DOHH2 (cell line): Measurements from ENCODE around the gene DSCAML1.

Source experiments
- H3F3A ChIP-seq: fragments of 200-600 bp; sonication (generic), shearing (Covaris generic); 2 replicates; pipeline ENCODE4 v1.6.0; 2016; ENCODE audit warnings: antibody characterized with exemption, mild to moderate bottlenecking; ENCODE audit not compliant: control insufficient read depth, insufficient read depth
- H3K27ac ChIP-seq: fragments of 200-600 bp; sonication (generic); 2 replicates; pipeline ENCODE4 v1.5.1; 2014; ENCODE audit warnings: low read depth, mild to moderate bottlenecking, low read length, moderate library complexity
- H3K27me3 ChIP-seq: fragments of 200-600 bp; sonication (generic); 2 replicates; pipeline ENCODE4 v1.6.1; 2014; ENCODE audit warnings: mild to moderate bottlenecking, low read length, mixed read lengths; ENCODE audit not compliant: control insufficient read depth
- H3K36me3 ChIP-seq: fragments of 200-600 bp; sonication (generic); 2 replicates; pipeline ENCODE4 v1.6.1; 2014; ENCODE audit warnings: mild to moderate bottlenecking, low read length, moderate library complexity, mixed read lengths; ENCODE audit not compliant: control insufficient read depth
- H3K4me1 ChIP-seq: fragments of 200-600 bp; sonication (generic); 2 replicates; pipeline ENCODE4 v1.6.1; 2014; ENCODE audit warnings: mild to moderate bottlenecking, low read length, mixed read lengths; ENCODE audit not compliant: control insufficient read depth
- H3K4me2 ChIP-seq: fragments of 200-600 bp; sonication (generic); 2 replicates; pipeline ENCODE4 v1.6.0; 2014; ENCODE audit warnings: mild to moderate bottlenecking, low read length, moderate library complexity
- H3K4me3 ChIP-seq: fragments of 200-600 bp; sonication (generic); 2 replicates; pipeline ENCODE4 v1.5.1; 2014; ENCODE audit warnings: mild to moderate bottlenecking, low read length, mixed read lengths
- H3K79me2 ChIP-seq: fragments of 200-600 bp; sonication (generic); 2 replicates; pipeline ENCODE4 v1.6.1; 2014; ENCODE audit warnings: mild to moderate bottlenecking, low read length, mixed read lengths; ENCODE audit not compliant: control insufficient read depth
- H3K9me2 ChIP-seq: fragments of 200-600 bp; sonication (generic); replicated peaks from 2 replicates; pipeline ENCODE4 v1.6.1; 2014; ENCODE audit warnings: mild to moderate bottlenecking, low read length, mixed read lengths; ENCODE audit not compliant: control insufficient read depth
- H3K9me3 ChIP-seq: fragments of 200-600 bp; sonication (generic); 2 replicates; pipeline ENCODE4 v1.6.1; 2014; ENCODE audit warnings: antibody characterized with exemption, low read length, mixed read lengths; ENCODE audit not compliant: control insufficient read depth, insufficient read depth
- H4K20me1 ChIP-seq: fragments of 200-600 bp; sonication (generic); 2 replicates; pipeline ENCODE4 v1.6.0; 2014; ENCODE audit warnings: low read depth, mild to moderate bottlenecking, antibody characterized with exemption, low read length, moderate library complexity; ENCODE audit not compliant: control insufficient read depth, insufficient read depth
- EZH2phosphoT487 ChIP-seq: fragments of 200-600 bp; sonication (generic); IDR thresholded peaks from 2 replicates; pipeline ENCODE4 v1.6.1; 2017; ENCODE audit warnings: borderline replicate concordance, mild to moderate bottlenecking, antibody characterized with exemption, low read length, moderate library complexity, mixed read lengths
- TF ChIP-seq, protein P1 (sequence below): fragments of 200-600 bp; sonication (generic); IDR thresholded peaks from one replicate; pipeline ENCODE4 v1.5.1; 2014; ENCODE audit warnings: antibody characterized with exemption, mild to moderate bottlenecking, low read depth, low read length; ENCODE audit not compliant: poor library complexity, severe bottlenecking

Gene DSCAML1

DNA sequence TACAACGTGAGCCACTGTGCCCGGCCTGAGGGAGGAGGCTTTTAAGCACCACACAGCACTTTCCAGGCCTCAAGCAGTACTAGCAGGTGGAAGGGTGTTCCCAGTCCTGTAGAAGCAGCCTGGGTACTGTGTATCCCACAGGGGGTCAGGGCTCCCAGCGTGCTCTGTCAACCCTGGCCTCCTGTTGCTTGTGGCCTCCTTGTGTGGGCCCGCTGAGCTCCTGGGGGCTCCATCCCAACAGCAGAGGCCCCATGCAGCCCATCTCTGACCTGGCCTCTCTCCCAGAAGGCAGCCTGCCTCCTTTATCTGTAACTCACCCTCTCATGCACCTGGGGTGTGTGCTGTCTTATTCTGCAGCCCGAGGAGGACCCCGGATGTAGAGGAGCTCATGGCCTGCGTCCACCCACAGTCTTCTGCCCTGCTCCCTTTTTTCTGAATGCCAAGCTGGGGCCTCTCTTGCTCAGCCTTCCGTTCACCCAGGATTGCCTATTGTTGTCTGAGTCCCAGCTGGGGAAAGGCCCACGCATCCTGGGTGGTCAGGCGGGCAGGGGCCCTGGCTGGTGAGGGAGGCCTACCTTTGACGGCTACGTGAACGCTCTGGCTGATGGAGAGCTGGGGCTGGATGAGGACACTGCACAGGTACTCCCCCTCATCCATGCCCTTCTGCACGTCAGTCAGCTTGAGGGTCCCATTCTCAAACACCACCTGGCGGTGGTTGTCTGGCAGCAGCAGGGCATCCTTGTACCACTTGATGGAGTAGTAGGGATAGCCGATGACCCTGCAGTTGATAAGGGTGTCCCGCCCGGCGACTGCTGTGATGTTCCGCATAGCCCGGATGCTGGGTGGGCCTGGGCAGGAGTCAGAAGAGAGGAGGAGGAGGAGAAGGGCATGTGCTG, 280.9 kb downstream of the DSCAML1 start:
- no peaks in the 10 kb centered on the region for H3K36me3 ChIP-seq
- no peaks in the 10 kb centered on the region for H4K20me1 ChIP-seq
- H3K79me2 ChIP-seq = no peaks in the 10 kb centered on the region
- no peaks in the 10 kb centered on the region for H3K9me2 ChIP-seq
- H3K9me3 ChIP-seq = no peaks in the 10 kb centered on the region
- no peaks in the 10 kb centered on the region for H3K4me1 ChIP-seq
- no peak overlapping the region for H3K27ac ChIP-seq
- H3K27me3 ChIP-seq = no peaks in the 10 kb centered on the region
- TF ChIP-seq, protein P1, sequence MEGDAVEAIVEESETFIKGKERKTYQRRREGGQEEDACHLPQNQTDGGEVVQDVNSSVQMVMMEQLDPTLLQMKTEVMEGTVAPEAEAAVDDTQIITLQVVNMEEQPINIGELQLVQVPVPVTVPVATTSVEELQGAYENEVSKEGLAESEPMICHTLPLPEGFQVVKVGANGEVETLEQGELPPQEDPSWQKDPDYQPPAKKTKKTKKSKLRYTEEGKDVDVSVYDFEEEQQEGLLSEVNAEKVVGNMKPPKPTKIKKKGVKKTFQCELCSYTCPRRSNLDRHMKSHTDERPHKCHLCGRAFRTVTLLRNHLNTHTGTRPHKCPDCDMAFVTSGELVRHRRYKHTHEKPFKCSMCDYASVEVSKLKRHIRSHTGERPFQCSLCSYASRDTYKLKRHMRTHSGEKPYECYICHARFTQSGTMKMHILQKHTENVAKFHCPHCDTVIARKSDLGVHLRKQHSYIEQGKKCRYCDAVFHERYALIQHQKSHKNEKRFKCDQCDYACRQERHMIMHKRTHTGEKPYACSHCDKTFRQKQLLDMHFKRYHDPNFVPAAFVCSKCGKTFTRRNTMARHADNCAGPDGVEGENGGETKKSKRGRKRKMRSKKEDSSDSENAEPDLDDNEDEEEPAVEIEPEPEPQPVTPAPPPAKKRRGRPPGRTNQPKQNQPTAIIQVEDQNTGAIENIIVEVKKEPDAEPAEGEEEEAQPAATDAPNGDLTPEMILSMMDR = no peak
- no peak for TF ChIP-seq EZH2phosphoT487
- no peaks in the 10 kb centered on the region for H3F3A ChIP-seq
- no peak overlapping the region for H3K4me3 ChIP-seq
- no peak overlapping the region for H3K4me2 ChIP-seq

DNA sequence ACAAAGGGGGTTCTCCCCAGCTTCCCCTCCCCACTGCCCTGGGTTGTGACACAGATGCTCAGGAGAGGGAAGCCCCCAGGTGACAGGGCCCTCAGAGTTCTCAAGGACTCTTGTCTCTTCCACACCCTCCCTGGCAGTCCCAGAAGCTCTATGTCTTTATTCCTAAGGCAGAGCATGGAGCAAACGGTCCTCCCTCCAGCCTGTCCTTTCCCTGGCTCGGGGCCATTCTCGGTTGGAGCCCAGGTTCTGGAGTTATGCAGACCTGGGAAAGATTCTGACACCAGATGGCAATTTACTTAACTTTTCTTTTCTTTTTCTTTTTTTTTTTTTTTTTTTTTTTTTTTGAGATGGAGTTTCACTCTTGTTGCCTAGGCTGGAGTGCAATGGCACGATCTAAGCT, 282.8 kb downstream of the DSCAML1 start:
- Histone ChIP-seq H3F3A (no peaks in the 10 kb centered on the region), H3K36me3 (no peaks in the 10 kb centered on the region)
- TF ChIP-seq EZH2phosphoT487 = no peak
- TF ChIP-seq, protein P1 = no peak

DNA sequence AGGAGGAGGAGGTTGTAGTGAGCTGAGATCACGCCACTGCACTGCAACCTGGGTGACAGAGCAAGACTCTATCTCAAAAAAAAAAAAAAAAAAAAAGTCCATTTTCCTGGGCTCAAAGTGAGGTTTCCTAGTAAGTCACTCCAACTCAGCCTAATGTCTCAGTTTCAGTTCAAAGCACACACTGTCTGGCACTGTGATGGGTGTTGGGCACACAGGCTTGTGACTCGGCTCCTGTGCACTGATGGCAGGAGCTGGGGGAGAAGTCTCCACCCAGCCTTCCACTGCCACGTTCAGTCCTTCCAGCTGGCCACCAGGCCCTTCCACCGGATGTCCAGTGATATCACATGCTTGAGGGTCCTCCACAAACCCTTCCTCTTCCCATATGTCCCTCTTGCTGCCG, 283.4 kb downstream of the DSCAML1 start:
- no peaks in the 10 kb centered on the region for H4K20me1 ChIP-seq
- no peaks in the 10 kb centered on the region for H3K36me3 ChIP-seq
- H3K79me2 ChIP-seq = no peaks in the 10 kb centered on the region
- no peak for TF ChIP-seq EZH2phosphoT487
- TF ChIP-seq, protein P1 = no peak
- no peak overlapping the region for H3K4me3 ChIP-seq
- H3K9me2 ChIP-seq = no peaks in the 10 kb centered on the region
- H3K4me1 ChIP-seq = no peaks in the 10 kb centered on the region
- H3F3A ChIP-seq = no peaks in the 10 kb centered on the region
- no peak overlapping the region for H3K4me2 ChIP-seq
- no peaks in the 10 kb centered on the region for H3K27me3 ChIP-seq
- H3K9me3 ChIP-seq = no peaks in the 10 kb centered on the region
- H3K27ac ChIP-seq = no peak overlapping the region

More for the DNA sequence above, 282.8 kb downstream of the DSCAML1 start:
- no peaks in the 10 kb centered on the region for H3K9me3 ChIP-seq
- H3K27me3 ChIP-seq = no peaks in the 10 kb centered on the region
- H3K4me2 ChIP-seq = no peak overlapping the region
- no peak overlapping the region for H3K27ac ChIP-seq
- no peaks in the 10 kb centered on the region for H3K79me2 ChIP-seq
- no peak overlapping the region for H3K4me3 ChIP-seq
- H3K4me1 ChIP-seq = no peaks in the 10 kb centered on the region
- H4K20me1 ChIP-seq = no peaks in the 10 kb centered on the region
- H3K9me2 ChIP-seq = no peaks in the 10 kb centered on the region
